GM18502 (cell line): ENCODE measurements around the gene FBXL17.

Experiments used
- ATAC-seq: cut with Tn5 transposase; IDR thresholded peaks from one replicate; pipeline ENCODE4 v1.9.1; 2021; ENCODE audit warnings: mild to moderate bottlenecking; ENCODE audit not compliant: unreplicated experiment, poor library complexity

FBXL17 gene

GRCh38 chr5:108375768-108376167 is 6.1 kb downstream of the FBXL17 start:
- ATAC-seq: no peak

DNA sequence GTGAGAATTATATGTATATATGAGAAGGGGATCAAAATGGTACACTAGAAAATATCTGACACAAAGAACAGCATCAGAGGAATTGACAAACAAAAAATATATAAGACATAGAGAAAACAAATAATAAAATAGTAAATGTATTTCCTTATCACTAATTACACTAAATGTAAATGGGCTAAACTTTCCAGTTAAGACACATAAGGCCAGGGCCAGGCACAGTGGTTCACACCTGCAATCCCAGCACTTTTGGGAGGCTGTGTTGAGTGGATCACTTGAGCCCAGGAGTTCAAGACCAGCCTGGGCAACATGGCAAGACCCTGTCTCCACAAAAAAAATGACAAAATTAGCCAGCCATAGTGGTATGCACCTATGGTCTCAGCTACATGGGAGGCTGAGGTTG is 8.5 kb downstream of the FBXL17 start:
- no peak for ATAC-seq

DNA sequence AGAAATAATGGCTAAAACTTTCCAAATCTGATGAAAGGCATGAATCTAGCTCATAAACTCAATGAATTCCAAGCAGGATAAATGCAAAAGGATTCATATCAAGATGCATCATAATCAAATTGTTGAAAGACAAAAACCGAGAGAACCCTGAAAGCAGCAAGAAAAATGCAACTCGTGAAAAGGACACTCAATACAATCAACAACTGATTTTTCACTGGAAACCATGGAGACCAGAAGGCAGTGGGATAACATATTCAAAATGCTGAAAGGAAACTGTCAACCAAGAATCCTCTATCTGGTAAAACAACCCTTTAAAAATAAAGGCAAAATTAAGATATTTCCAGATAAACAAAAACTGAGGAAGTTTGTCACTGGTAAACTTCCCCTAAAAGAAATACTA is 9.5 kb downstream of the FBXL17 start:
- ATAC-seq: no peak

DNA sequence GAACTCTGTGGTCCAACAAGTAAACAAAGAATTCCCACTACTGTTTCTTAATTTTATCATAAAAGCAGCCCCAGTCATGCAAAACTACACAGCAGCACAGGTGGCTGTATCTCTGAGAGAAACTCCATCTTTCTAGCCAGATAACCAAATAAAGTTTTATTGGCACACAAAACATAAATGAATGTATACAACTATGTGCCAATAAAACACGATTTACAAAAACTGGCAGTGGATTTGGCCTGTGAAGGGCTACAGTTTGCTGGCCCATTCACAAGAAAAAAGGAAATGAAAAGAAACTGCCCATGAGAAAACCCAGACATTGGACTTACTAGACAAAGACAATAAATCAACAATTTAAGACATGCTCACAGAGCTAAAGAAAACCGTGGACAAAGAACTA is 10.6 kb downstream of the FBXL17 start:
- no peak for ATAC-seq

DNA sequence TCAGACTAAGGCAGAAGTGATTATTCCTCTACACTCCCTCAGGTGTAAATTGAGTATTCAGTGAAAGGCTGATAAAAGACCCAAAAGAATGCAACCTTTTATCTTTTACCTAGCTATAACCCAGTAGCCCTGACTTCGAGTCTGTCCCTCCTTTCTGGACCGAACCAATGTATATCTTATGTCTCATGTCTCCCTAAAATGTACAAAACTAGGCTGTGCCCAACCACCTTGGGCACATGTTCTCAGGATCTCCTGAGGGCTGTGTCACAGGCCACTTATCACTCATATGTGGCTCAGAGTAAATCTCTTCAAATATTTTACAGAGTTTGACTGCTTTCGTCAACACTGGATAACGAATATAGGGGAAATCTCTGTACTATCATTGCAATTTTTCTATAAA is 12.7 kb downstream of the FBXL17 start:
- ATAC-seq: no peak

DNA sequence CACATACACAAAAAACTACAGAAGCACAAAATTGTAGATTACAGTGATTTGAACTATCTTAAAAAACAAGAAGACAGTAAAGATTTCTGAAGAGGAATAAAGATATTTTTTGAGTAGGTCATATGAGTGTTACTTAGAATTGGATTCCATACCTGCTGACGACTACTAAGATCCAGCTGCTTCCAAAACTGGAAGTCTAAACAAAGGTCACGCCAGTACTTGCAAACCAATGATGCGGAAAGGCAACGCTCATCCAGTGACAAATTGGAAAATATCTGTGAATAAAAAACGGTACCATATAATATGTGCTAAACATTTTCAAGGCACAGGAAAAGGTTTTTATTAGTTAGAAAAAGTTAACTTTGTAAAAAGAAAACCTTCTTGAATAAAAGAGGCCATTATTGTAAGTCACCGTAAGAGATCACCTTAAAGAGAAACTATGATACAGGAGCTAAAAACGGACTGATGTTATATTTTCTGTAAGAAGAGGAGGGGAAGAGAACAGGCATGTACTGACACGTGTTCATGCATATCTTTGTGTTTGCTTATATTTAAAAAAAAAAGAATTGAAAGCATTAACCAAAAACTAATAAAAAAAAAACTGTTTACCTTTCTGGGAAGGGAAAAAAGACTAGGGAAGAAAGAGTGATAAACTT is 14.1 kb downstream of the FBXL17 start:
- no peak for ATAC-seq

- ATAC-seq: no peak
Observed at GRCh38 chr5:108366500-108366899, 15.4 kb downstream of the FBXL17 start.

DNA sequence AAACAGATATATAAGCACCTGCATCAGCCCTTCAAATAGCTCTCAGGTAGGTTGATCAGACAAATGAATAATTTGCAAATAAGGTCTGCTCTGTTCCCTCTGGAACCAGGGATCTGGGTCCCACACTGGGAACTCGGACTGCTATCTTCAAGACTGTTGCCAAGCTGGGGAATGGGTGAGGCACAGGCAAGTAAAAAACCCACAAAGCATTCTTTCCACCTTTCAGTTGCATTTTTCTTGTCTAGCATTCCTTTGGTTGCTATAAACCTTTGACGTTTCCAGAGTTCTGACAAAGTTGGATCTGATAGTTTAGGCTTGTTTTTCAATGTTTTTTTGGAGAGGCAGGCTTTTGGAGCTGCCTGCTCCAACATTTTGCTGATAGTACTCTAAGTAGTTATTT is 20.1 kb downstream of the FBXL17 start:
- ATAC-seq: no peak

- ATAC-seq: no peak
Observed at GRCh38 chr5:108361239-108361638, 20.7 kb downstream of the FBXL17 start.

GRCh38 chr5:108360280-108360679 is 21.6 kb downstream of the FBXL17 start:
- no peak for ATAC-seq

- no peak for ATAC-seq
Observed at GRCh38 chr5:108356286-108356685, 25.6 kb downstream of the FBXL17 start.

GRCh38 chr5:108353087-108353486 is 28.8 kb downstream of the FBXL17 start:
- no peak for ATAC-seq

DNA sequence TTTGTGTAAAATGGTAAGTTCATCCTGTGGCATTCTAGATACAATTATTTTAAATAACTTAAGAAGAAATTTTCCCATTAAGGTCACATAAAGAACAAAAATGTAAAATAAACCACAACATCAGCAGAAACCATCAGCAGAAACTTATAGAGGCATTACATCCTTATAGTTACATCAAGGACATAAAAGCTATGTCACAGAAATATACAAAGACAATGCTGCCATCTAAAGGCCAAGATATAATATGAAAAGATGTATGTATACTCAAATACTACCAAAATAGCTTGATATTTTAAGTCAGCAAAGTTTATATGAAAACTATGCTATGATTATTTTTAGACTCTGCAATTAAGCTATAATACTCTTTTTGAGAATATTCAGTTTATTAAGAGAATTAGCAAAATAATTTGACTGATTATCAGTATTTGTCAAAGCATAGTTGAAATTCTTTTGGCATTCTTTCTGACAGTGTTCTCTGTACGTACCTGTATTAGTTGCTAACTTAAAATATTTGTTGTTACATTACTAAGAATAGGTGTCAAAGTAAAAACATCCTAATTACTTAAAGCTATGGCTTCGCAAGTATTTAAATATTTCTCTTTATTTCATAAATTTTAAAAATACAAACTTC is 36.2 kb downstream of the FBXL17 start:
- peak; percentile 83 for ATAC-seq

DNA sequence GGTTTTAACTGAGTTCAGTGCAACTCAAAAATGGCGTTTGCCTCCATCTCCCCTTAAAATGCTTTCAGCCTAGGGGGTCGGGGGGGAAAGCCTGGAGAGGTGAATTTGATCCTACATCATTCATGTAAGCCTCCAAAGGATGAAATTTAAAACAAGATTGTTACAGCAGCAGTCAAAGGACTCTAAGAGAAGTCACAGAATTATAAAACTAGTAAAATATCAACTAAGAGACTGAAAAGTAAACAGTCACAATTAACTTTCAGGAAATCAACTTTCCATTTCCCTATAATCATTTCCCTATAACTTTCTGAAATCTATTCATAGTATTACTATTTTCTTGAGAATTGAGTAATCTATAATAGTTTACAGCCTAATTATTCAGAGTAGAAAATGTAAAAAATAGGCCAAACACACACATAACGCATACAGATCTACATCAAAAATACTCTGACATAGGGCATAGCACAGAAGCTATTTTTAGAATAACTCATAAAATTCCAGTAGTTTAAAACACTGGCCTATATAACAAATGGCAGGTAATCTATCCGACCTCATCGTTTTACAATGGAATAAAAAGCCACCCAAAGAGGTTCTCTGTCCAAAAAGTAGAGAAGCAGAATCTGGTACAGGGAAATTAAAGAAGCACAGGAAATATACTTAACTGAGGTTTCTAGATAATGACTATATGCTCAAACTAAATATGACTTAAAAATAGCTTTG is 37.6 kb downstream of the FBXL17 start:
- ATAC-seq: no peak

DNA sequence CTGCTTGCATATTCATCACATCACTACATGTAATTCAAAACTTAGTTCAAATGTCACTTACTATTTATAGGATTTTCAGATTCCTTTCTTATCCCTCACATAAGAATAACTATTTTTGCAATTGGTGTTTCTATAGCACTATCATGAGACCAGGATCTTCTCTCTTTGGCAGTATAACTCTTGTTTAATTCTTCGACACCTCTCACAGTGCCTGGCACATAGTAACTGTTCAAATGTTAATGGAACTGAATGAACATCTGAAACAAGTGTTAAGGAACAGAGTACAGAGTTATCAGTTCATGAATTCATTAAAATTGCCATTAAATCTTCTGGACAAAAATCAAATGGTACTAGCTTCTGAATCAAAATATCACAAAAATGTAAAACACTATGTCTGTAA is 40.0 kb downstream of the FBXL17 start:
- ATAC-seq: no peak

GRCh38 chr5:108340131-108340530 is 41.8 kb downstream of the FBXL17 start:
- ATAC-seq: no peak

- ATAC-seq: no peak
Observed at GRCh38 chr5:108339220-108339619, 42.7 kb downstream of the FBXL17 start.

- no peak for ATAC-seq
Observed at GRCh38 chr5:108334225-108334624, 47.7 kb downstream of the FBXL17 start.

- no peak for ATAC-seq
Observed at GRCh38 chr5:108326982-108327381, 54.9 kb downstream of the FBXL17 start.

- ATAC-seq: no peak
Observed at GRCh38 chr5:108324886-108325285, 57.0 kb downstream of the FBXL17 start.

GRCh38 chr5:108321341-108321740 is 60.6 kb downstream of the FBXL17 start:
- no peak for ATAC-seq

DNA sequence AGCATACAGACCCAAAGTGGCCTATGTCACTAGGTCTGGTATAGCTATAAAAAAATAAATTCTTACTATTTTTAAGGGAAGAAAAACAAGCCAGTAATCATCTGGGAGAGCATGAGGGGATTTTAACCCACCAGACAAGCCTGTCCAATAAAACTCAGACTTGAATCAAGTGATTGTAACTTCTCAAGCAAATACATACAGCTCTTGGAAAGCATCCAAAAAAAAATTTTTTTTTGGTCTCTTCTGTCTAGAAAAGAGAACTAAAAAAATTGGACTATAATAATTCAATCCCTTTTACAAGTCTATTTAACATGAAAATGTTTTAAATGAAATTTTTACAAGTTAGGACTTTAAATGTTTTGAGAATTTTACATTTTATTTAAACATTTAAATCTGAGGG is 61.7 kb downstream of the FBXL17 start:
- no peak for ATAC-seq
